Suprapubic skin (tissue), 4 donors: ENCODE data around the gene MTMR3. TPM values are rescaled to one million over a fixed set of nuclear protein-coding genes. Genes with fewer than 3 reads are reported as not detected.
"Not testable (repeated sequence)": the region's sequence is repeated elsewhere in the genome, so short reads cannot be mapped to it uniquely, and the experiment has no call there.

Experiments used
- DNase-seq, 2 donors: peaks; one replicate each; pipeline ENCODE4 v3.0.0-alpha.2; 2019; ENCODE audit warnings: low spot score in 2 of 2
- H3K27ac ChIP-seq: fragments of 200-600 bp; sonication (generic); one replicate; pipeline ENCODE4 v1.5.1; 2019
- H3K27me3 ChIP-seq: fragments of 200-600 bp; sonication (generic); one replicate; pipeline ENCODE4 v1.5.1; 2019
- H3K36me3 ChIP-seq: fragments of 200-600 bp; sonication (generic); one replicate; pipeline ENCODE4 v1.5.1; 2019
- H3K4me1 ChIP-seq: fragments of 200-600 bp; sonication (generic); one replicate; pipeline ENCODE4 v1.5.1; 2019
- H3K4me3 ChIP-seq: fragments of 200-600 bp; sonication (generic); one replicate; pipeline ENCODE4 v1.5.1; 2019; ENCODE audit warnings: mild to moderate bottlenecking
- H3K9me3 ChIP-seq: fragments of 200-600 bp; sonication (generic); one replicate; pipeline ENCODE4 v1.5.1; 2019
- CTCF ChIP-seq, 2 donors: fragments of 200-600 bp in 1 of 2; fragments of 450-650 bp in 1 of 2; sonication (generic) in 1 of 2; IDR thresholded peaks; one replicate each; pipeline ENCODE4 v1.5.1; 2016 to 2019; ENCODE audit warnings: antibody characterized with exemption in 2 of 2, mild to moderate bottlenecking in 1 of 2, moderate library complexity in 1 of 2
- EP300 ChIP-seq: sonication (generic); formaldehyde crosslinking; IDR thresholded peaks from one replicate; pipeline ENCODE4 v1.6.1; 2017; ENCODE audit warnings: antibody characterized with exemption
- POLR2A ChIP-seq, 2 donors: fragments of 450-650 bp; IDR thresholded peaks; one replicate each; pipeline ENCODE4 v1.6.1; 2017; ENCODE audit warnings: antibody characterized with exemption in 2 of 2, mild to moderate bottlenecking in 2 of 2, moderate library complexity in 2 of 2
- POLR2AphosphoS5 ChIP-seq, 3 donors: sonication (generic); formaldehyde crosslinking; IDR thresholded peaks; one replicate each; pipeline ENCODE4 v1.6.1; 2017; ENCODE audit warnings: antibody characterized with exemption in 3 of 3
- WGBS: methylation state at CpG from one replicate; pipeline ENCODE4 v1.1.5; 2018; 5-methylcytosine and 5-hydroxymethylcytosine counted together
- total RNA-seq, 4 donors: library from RNA; depleted of rRNA; stranded (reverse); fragments of >200 nt; gene quantifications; one replicate each; pipeline ENCODE4 v1.1.0, GENCODE V29; 2016

MTMR3 gene
- total RNA-seq, 4 donors from 2014 or later = 57.8 to 136 (median 66.0) TPM

- H3K27ac ChIP-seq = no peak overlapping the region
- 92% methylated on average over 3 of the region's 3 CpGs for WGBS
- H3K36me3 ChIP-seq = peaks cover 11% of the 10 kb centered on the region
Observed at GRCh38 chr22:29971607-29972006, 88.6 kb downstream of the MTMR3 start.

GRCh38 chr22:29972121-29972520, 89.1 kb downstream of the MTMR3 start:
- no peaks in the 10 kb centered on the region for H3K27me3 ChIP-seq
- TF ChIP-seq EP300 (no peak), POLR2AphosphoS5 (IDR thresholded peaks at IDR 0.05) (no peak), CTCF (IDR thresholded peaks at IDR 0.05) (no peak), POLR2A (IDR thresholded peaks at IDR 0.05) (no peak)
- H3K4me1 ChIP-seq = no peaks in the 10 kb centered on the region
- DNase-seq = no peak
- H3K4me3 ChIP-seq = no peak overlapping the region
- no peaks in the 10 kb centered on the region for H3K9me3 ChIP-seq
- 80% methylated on average over 2 of the region's 2 CpGs for WGBS
- no peak overlapping the region for H3K27ac ChIP-seq
- H3K36me3 ChIP-seq = peaks cover 11% of the 10 kb centered on the region

More at GRCh38 chr22:29971607-29972006, 88.6 kb downstream of the MTMR3 start:
- Histone ChIP-seq H3K9me3 (no peaks in the 10 kb centered on the region), H3K27me3 (no peaks in the 10 kb centered on the region), H3K4me1 (no peaks in the 10 kb centered on the region), H3K4me3 (no peak overlapping the region)
- TF ChIP-seq POLR2A (IDR thresholded peaks at IDR 0.05) (no peak), CTCF (IDR thresholded peaks at IDR 0.05) (no peak), EP300 (no peak), POLR2AphosphoS5 (IDR thresholded peaks at IDR 0.05) (no peak)
- DNase-seq = no peak

GRCh38 chr22:29973269-29973668, 90.3 kb downstream of the MTMR3 start:
- WGBS = 85% methylated on average over 4 of the region's 4 CpGs
- TF ChIP-seq POLR2A (IDR thresholded peaks at IDR 0.05) (no peak), CTCF (IDR thresholded peaks at IDR 0.05) (no peak), POLR2AphosphoS5 (IDR thresholded peaks at IDR 0.05) (no peak), EP300 (no peak)
- no peaks in the 10 kb centered on the region for H3K27me3 ChIP-seq
- H3K4me1 ChIP-seq = no peaks in the 10 kb centered on the region
- DNase-seq = no peak
- H3K9me3 ChIP-seq = no peaks in the 10 kb centered on the region
- H3K4me3 ChIP-seq = no peak overlapping the region
- H3K36me3 ChIP-seq = peaks cover 11% of the 10 kb centered on the region
- H3K27ac ChIP-seq = no peak overlapping the region

- WGBS = 72% methylated on average over 9 of the region's 9 CpGs
- not testable (repeated sequence) for H3K4me3 ChIP-seq, H3K27me3 ChIP-seq, H3K9me3 ChIP-seq, DNase-seq, H3K4me1 ChIP-seq, H3K27ac ChIP-seq
- peaks cover 12% of the 10 kb centered on the region for H3K36me3 ChIP-seq
Observed at GRCh38 chr22:29973680-29974079, 90.7 kb downstream of the MTMR3 start.

GRCh38 chr22:29975494-29975893, 92.5 kb downstream of the MTMR3 start:
- no peak for DNase-seq
- no peaks in the 10 kb centered on the region for H3K27me3 ChIP-seq
- peaks cover 8% of the 10 kb centered on the region for H3K4me1 ChIP-seq
- H3K4me3 ChIP-seq = no peak overlapping the region
- WGBS = 98% methylated on average over 7 of the region's 7 CpGs
- no peaks in the 10 kb centered on the region for H3K9me3 ChIP-seq
- H3K36me3 ChIP-seq = peaks cover 23% of the 10 kb centered on the region
- TF ChIP-seq POLR2A (IDR thresholded peaks at IDR 0.05) = no peak
- TF ChIP-seq EP300 = no peak
- TF ChIP-seq CTCF (IDR thresholded peaks at IDR 0.05) = no peak
- no peak for TF ChIP-seq POLR2AphosphoS5 (IDR thresholded peaks at IDR 0.05)
- H3K27ac ChIP-seq = no peak overlapping the region

GRCh38 chr22:29977107-29977506, 94.1 kb downstream of the MTMR3 start:
- TF ChIP-seq POLR2A (IDR thresholded peaks at IDR 0.05) = no peak
- no peak for TF ChIP-seq EP300
- no peak for TF ChIP-seq POLR2AphosphoS5 (IDR thresholded peaks at IDR 0.05)
- TF ChIP-seq CTCF (IDR thresholded peaks at IDR 0.05) = no peak
- DNase-seq = no peak
- 97% methylated on average over 3 of the region's 3 CpGs for WGBS

More at GRCh38 chr22:29977107-29977506, 94.1 kb downstream of the MTMR3 start:
- no peaks in the 10 kb centered on the region for H3K27me3 ChIP-seq
- H3K9me3 ChIP-seq = no peaks in the 10 kb centered on the region
- no peak overlapping the region for H3K4me3 ChIP-seq
- peaks cover 16% of the 10 kb centered on the region for H3K36me3 ChIP-seq
- peaks cover 8% of the 10 kb centered on the region for H3K4me1 ChIP-seq
- H3K27ac ChIP-seq = no peak overlapping the region
